Medulla oblongata (tissue), 1 donor: ENCODE results near the gene ANGPTL4.
A peak's percentile ranks its signal among the peaks of the same experiment; 100 is the strongest.
"Not testable (repeated sequence)": the region's sequence is repeated elsewhere in the genome, so short reads cannot be mapped to it uniquely, and the experiment has no call there.

ENCODE experiments used
- DNase-seq: peaks from one replicate; pipeline ENCODE4 v3.0.0-alpha.2; 2015; ENCODE audit errors: extremely low spot score

The ANGPTL4 gene

DNA sequence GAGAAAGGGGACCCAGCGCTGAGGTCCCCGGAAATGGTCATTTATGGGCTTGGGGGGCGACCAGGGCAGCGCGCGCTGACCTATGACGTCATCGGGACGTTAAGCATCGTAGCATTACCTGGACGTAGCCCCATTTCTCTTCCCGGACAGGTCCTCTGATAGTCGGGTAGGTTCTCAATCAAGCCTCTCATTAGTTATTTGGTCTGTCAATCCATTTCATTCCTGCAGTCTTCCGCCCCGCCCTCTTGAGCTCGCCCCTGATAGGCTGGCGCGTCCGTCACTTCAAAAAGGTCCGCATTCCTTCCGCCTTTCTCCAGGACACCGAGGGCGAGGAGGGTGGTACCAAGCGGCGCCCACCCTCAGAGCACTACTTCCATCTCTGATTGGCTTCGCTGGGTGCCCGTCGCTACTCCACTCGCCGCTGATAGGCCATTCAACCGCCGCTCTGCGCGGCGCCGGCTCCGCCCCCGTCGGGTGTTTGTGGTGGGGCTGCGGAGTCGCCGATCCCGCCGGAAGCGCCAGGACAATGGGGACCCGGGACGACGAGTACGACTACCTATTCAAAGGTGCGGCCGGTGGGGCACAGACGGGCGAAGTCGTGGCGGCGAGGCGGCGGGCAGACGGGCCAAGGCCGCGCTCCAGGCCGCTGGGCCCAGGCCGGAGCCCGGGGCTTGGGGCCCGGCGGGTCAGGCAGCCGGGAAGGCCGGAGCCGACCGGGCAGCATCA lies 26.1 kb downstream of the ANGPTL4 start, which contains the start of gene RAB11B:
TSS of gene RAB11B (plus strand) at position 470 of the 726 bp plus-strand sequence. CDS start at position 527, 57 bp downstream.
- peak; percentile 100 for DNase-seq

DNA sequence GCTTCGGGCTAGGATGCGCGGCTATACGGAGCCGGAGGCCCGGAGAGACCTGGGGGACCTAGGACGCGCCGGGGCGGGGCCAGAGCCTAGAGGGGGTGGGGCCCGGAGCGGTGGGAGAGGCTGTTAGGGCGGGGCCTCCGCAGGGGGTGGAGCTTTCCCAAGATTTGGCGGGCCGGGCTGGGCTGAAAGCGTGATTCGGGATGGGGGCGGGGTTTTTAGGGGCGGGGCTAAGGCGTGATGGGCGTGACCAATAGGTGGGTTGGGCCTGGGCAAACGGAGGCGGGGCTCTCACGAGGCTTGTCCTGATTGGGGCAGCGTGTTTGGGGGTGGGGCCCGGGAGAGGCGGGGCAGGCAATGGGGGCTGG lies 26.6 kb downstream of the ANGPTL4 start:
- DNase-seq: peak; percentile 96

DNA sequence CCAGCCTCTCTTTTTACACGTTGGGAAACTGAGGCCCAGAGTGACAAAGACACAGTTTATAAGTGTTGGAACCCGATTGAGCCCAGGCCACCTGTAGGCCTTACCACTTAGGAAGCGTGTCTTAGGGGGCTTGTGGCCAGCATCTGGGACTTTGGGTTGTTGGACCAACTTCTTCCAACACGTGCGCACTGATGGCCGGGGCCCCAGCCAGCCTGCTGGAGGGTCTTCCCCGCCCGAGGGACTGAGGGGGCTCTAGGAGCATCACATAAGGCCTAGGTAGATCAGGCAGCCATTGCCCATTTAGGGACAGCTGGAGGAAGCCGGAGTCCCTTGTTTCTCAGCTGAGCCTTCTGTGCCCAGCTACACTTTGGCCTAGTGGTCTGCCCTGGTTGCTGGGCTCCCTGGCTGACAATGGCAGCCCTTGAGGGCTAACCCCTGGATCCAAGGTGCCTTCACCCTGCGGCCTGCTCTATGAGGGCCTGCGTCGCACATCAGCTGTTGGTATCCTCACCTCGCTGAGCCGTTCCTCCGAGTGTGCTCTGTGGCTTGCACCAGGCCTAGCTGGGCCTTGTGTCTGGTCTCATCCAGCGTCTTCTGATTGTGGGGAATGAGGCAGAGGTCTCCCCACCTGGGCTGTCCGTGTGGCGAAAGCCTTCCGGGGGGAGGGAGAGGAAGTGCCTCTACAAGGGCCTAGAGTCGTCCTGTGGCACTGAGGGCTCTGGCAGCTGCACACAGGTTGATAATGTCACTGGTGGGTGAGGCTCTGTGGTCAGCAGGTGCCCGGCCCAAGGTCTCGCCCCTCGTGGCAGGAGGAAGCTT lies 27.5 kb downstream of the ANGPTL4 start:
- DNase-seq: no peak

DNA sequence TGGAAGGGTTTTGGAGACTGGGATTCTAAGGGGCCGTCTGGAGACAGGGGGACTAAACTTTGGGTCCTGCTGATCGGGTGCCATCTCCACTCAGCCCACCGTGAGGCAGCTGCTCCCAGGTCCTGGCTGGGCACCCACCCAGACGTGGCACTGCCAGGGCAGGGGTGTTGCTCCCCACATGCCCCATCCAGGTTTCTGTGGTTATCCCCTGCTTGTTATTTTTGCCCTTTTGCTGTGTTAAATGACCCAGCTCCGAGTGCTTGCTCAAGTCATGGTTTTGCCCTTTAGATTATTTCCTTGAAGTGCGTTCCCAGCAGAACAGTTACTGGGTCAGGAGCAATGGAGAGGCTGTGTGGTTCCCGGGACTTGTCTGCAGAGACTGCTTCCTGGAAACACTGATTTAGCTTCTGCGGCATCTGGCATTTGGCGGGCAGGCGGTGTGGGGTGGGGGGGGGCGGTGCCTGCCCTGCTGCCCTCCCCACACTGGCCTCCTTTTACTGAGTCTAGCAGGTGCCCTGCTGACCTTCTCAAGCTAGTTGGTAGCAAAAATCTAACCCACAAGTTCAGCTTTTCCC lies 28.1 kb downstream of the ANGPTL4 start:
- peak; percentile 58 for DNase-seq

DNA sequence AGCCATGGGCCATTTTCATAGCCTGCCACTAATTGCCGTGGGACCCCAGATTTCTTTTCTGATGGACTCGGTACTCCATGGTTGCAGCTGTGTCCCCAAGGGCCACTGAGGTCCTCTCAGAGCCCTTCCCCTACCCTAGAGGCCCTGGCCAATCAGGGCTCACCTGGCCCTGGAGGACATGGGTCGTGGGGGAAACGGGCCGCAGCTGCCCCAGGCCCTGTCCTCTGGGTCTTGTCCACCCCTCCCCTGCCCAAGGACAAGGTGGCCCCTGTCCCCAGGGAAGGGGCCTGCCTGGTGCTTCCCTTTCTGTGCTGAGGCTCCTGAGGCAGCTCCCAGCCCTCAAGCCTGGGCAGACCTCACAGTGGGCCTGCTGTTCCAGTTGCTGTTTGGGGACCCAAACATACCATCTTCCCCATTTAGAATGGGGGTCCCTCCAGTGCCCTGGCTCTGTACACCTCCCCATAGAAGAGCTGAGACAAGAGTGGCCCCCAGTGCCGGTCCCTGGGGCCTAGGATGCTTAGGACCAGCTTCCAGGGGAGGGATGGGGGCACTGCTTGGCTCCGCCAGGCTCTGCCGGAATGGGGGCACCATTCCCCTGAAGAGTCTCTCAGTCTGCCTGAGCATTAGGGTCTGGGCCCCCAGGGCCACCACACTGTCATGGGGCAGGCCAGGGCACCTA lies 29.4 kb downstream of the ANGPTL4 start:
- DNase-seq: no peak

DNA sequence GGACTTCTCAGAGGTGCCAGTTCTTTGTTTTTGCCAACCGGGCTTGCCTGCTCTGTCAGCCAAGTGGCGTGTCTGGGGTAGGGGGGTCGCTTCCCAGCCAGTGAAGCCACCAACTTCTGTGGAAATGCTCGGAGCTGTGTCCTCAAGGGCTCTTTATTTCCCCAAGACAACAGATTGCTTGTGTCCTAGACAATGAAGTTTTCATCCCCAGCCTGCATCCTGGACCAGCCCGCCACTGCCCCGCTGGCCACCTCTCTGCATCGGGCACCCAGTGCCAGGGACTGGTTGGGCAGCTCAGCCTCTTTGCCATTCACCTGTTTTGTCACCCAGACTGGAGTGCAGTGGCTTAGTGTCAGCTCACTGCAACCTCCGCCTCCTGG lies 29.9 kb downstream of the ANGPTL4 start:
- peak; percentile 94 for DNase-seq

DNA sequence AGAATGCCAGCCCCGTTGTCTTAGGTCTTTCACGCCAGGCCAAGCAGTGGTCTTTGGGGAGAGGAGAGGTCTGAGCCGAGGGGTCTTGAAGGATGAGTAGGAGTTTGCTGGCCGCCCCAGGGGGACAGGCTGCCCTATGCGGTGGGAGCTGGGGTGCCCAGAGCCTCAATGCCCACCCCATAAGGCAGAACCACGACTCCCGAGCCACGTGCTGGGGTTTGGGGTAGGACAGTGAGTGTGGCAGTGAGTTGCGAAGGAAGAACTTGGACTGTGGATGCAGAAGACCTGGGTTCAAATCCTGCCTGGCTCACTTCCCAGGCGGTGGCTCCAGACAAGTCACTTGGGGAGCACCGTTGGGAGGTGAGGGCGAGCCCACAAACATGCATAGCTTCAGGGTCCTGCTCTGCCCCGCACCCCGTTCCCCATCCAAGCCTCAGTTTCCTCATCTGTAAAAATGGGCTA lies 31.7 kb downstream of the ANGPTL4 start:
- DNase-seq: no peak

DNA sequence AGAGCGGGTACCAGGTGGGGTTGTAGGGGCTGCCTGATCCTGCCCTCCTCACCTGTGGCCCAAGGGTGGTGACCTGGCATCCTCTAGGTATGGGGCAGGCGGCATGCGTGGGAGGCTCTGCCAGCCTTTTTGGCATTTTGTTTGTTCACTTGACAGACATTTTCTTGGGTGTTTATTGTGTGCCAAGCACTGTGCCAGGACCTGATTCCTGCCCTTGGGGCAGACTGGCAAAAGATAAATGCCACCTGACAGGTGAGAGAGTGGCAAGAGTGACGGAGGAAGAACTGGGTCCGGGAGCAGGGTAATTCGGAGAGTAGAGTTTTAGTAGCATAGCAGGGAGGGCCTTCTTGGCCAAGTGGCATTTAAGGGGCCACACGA lies 32.2 kb downstream of the ANGPTL4 start:
- no peak for DNase-seq

DNA sequence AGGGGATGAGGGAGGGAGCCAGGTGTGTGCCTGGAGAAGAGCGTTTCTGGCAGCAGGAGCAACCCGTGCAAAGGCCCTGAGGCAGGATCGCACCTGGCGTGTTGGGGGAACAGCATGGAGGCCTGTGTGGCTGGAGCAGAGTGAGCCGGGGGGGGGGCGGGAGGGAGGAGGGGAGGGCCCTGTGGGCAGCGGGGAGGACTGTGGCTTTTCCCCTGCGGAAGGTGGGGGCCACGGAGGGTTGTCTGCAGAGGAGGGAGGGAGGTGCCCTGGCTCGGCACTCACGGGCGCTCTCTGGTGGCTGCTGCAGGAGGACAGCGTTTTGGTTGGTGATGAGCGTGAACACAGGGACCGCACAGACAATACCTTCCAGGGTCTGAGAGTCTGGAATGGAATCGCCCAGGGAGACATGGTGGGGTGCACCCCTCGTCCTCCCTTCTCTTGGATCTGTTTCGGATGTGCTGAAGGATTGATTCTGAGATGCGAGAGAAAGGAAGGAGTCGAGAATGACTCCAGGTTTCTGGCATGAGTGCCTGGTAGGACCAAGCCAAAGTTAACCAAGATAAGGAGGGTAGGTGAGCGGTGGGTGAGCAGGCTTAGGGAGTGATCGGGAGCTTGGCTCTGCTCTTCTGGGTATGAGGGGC lies 32.7 kb downstream of the ANGPTL4 start:
- peak; percentile 81 for DNase-seq

DNA sequence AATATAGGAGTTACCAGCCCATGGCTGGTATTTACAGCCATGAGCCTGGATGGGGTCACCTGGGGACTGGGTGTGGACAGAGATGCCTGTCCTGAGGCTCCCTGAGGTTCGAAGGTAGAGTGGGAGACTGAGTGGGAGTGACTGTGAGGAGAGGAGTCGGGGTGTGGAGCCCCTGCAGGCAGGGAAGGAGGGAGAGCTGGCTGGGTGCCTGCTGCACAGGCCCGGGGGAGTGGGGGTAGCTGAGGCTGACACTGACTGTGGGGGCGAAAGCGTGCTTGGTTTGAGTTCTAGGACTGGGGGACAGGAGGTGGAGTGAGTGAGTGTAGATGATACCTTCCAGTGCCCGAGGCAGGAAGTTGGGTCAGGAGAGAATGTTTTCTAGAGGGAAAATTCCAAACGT lies 33.3 kb downstream of the ANGPTL4 start:
- no peak for DNase-seq

DNA sequence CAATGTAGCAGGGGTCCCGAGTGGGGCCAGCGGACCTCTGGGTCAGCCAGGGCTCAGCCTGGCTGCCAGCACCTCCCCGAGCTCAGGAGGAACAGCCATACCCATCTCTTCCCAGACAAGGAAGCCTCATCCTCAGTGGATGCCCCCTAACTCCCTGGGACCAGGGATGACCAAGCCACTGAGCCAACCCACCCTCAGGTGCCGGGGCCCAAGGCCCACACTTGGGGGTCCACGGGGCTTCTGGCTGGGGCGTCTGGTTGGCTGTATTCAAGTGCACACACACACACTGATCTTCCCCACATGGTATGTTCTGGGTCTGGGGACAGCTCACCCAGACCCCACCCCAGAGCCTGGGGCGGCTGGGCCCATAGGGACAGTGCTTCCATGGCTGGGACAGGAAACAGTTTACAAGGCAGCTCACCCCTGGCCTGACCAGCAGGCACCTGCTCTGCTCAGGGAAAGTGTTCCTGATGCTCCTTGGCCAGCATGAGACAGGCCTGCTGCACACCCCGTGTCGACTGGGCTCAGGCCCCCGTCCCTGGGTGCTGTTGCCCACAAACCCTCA lies 33.9 kb downstream of the ANGPTL4 start:
- DNase-seq: no peak

DNA sequence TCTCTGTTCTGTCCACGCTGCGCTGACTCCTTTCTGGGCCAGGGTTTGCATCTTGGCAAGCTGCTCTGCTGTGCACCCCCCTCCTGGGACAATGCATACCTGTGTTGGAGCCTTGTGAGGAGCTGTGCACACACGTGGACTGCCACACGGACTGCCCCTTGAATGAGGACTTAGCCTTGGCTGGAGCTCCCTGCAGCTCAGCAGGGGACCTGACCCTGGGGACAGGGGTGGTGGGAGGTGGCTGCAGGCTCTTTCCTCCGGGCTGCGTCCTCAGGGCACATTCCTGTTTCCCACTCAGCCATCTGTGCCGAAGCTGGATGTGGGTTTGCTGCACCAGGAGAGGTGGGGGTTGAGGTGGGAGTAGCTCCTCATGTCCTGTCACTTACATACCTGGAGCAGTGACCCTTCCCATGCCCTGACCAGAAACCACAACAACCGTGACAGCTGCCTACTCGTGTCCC lies 34.4 kb downstream of the ANGPTL4 start:
- no peak for DNase-seq

DNA sequence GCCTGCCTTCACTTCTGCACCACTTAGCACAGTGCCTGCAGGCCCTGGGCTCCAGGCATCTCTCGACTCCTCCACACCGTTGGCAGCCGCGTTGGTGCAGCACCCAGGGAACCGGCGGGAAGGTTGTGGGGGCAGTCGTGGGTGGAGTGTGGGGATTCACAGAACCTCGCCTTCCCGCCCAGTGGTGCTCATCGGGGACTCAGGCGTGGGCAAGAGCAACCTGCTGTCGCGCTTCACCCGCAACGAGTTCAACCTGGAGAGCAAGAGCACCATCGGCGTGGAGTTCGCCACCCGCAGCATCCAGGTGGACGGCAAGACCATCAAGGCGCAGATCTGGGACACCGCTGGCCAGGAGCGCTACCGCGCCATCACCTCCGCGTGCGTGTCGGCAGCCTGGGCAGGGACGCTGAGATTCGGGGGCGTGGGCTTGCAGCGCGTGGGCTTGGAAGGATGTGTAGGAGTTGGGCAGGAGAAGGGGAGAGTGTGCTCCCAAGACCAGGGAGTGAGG lies 35.8 kb downstream of the ANGPTL4 start:
- DNase-seq: no peak

DNA sequence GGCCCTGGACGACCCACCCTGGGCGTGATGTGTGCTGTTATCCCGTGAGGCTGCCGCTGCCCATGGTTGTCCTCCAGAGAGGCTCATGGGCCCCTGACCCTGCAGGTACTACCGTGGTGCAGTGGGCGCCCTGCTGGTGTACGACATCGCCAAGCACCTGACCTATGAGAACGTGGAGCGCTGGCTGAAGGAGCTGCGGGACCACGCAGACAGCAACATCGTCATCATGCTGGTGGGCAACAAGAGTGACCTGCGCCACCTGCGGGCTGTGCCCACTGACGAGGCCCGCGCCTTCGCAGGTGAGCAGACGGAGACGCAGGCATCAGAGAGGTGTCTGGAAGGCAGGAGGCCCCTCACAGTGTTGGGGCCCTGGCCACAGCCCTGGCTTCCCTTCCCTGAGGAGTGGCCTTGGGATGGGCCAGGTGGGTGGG lies 38.0 kb downstream of the ANGPTL4 start:
- DNase-seq: no peak

DNA sequence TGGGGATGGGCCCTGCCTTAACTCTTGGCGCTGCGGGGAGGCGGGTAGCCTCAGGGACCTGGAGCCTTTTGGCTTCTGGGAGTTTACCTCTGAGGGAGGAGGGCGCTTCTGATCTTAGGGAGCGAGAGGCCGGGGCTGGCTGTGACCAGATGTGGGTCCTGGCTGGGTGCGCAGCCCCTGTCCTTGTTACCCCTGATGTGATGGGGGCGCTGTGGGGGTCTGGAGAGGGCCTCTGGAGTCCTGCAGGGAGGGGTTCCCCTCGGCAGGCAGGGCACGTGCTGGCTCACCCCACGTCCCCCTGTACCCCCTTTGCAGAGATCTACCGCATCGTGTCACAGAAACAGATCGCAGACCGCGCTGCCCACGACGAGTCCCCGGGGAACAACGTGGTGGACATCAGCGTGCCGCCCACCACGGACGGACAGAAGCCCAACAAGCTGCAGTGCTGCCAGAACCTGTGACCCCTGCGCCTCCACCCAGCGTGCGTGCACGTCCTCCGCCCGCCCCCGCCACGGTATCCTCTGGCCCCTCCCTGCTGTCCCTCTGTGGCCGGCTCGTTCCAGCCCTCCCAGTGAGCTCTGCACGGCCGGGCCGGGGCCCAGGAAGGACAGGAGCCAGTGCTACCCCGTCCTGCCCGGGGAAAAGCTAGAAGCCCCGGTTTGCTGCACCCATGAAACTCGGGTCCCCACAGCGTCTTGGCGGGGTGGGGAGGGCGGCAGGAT lies 39.3 kb downstream of the ANGPTL4 start:
- DNase-seq: no peak

DNA sequence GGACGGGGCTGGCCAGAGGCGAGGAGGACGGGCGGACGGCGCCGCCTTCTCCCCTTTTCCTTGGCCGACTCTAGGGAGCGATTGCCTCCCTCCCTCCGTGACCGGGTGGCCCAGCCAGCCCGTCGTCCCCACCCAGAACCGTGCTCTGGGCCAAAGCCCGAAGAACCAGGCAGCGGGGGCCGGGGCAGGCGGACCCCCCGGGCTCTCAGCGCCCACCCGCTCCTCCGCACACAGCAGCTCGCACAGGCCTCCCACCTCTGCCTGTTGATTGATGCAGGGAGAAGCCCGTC lies 39.8 kb downstream of the ANGPTL4 start:
- no peak for DNase-seq

DNA sequence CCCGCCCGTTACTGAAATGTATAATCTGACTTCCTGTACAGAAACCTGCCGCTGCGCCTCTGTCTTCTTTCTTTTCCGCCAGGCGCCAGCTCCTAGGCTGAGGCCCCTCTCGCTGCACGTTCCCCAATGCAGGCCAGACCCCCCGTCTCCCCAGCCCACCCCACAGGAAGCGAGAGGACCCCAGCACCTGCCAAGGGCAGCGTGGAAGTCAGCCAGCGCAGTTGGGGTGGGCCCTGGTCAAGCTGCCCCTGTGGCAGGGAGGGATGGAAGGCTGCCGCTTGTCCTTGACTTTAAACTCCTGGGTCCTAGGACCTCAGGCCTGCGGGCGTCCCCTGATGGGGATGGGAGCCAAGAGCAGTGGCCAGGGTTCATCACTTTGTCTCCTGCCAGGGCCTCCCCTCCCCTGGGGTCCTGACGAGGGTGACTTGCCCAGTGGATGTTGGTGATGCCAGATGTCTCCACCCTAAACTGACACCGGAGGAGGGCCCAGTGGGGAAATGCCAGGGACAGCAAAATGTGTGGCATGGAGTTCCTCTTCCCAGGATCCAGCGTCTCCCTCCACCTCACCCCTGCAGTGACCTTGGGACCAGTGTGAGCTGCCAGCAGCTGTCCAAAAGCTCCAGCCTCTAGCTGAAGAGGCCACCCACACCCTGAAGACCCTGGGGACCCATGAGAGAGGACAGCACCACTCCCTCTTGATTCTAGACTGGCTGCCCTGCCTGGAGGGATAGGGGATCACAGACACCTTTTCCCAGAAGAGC lies 40.6 kb downstream of the ANGPTL4 start:
- no peak for DNase-seq

DNA sequence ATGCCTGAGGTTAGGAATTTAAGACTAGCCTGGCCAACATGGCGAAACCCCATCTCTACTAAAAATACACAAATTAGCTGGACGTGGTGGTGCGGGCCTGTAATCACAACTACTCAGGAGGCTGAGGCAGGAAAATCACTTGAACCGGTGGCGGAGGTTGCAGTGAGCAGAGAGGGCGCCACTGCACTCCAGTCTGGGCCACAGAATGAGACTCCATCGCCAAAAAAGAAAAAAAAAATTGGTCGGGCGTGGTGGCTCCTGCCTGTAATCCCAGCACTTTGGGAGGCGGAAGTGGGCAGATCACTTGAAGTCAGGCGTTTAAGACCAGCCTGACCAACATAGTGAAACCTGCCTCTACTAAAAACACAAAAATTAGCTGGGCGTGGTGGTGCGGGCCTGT lies 46.8 kb downstream of the ANGPTL4 start:
- DNase-seq: not testable (repeated sequence)

DNA sequence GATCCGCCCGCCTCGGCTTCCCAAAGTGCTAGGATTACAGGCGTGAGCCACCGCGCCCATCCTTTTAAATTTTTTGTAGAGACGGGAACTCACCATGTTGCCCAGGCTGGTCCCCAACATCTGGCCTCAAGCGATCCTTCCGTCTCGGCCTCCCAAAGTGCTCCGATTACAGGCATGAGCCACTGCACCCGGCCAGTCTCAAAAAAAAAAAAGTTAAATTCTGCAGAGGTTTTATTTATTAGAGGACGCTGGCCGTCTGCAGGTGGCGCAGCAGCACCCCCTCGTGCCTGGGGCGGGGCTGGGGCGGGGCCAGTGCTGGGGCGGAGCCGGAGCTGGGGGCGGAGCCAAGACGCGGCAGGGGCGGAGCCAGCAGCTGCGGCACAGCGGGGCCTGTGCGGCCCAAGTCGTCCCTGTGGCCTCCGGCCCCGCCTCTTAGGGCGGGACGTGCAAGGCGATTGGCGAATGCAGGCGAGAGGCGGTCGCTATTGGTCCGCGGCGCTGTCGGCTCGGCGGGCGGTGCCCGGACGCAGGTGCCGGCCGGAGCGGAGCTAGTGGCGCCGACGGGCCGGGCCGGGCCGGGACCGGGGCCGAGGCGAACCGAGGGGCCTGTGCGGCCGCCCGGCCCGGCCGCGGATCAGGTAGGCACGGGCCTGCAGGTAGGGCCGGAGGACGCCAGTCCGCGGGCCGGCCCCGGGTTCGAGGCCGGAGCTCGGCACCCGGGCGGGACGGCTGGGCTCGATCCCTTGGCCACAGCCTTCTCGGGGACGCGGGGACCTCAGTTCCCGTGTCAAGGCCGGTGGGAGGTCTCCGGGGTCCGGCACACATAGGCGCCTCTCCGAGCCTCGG lies 49.1 kb downstream of the ANGPTL4 start, which contains the start of gene MARCHF2:
TSS of gene MARCHF2 (plus strand) at position 523 of the 846 bp plus-strand sequence. CDS start 8,536 bp downstream, outside the sequence.
- peak; percentile 98 for DNase-seq
